ENCODE data around the gene ZBTB16. TPM values are rescaled to one million over a fixed set of nuclear protein-coding genes. Genes with fewer than 3 reads are reported as not detected.

The ZBTB16 gene
- total RNA-seq, 3 donors from 2014 or later: 236 to 358 (median 271) TPM

DNA sequence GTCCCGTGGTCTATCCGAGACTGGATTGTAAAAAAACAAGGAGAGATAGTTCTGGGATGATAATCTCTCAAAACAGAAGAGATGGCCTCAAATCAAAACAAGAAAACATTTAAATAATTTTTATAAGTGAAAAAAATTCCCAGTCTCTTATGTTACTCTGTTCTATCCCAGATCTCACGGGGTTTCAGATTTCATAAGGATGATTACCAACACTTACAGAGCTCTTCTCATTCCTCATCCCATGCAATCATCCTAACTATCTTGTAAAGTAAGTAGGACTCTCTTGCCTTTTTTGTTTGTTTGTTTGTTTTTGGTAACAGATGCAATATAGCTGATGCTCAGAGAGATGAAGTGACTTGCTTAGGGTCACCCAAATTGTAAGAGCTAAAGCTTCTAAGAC is 20.0 kb upstream of the ZBTB16 start:
- no peak overlapping the region for H3K27ac ChIP-seq
- intact Hi-C loops (cut with DNase I; ENCODE audit: low total_unique reads): no loop called here
- no peaks in the 10 kb centered on the region for H3K9me3 ChIP-seq
- H3K27me3 ChIP-seq: no peaks in the 10 kb centered on the region
- DNase-seq (ENCODE audit: low spot score in 2 of 2): no peak
- H3K36me3 ChIP-seq: no peaks in the 10 kb centered on the region
- no peak for TF ChIP-seq POLR2AphosphoS5 (IDR thresholded peaks at IDR 0.05)
- TF ChIP-seq POLR2A (IDR thresholded peaks at IDR 0.05): no peak
- TF ChIP-seq, protein P1, sequence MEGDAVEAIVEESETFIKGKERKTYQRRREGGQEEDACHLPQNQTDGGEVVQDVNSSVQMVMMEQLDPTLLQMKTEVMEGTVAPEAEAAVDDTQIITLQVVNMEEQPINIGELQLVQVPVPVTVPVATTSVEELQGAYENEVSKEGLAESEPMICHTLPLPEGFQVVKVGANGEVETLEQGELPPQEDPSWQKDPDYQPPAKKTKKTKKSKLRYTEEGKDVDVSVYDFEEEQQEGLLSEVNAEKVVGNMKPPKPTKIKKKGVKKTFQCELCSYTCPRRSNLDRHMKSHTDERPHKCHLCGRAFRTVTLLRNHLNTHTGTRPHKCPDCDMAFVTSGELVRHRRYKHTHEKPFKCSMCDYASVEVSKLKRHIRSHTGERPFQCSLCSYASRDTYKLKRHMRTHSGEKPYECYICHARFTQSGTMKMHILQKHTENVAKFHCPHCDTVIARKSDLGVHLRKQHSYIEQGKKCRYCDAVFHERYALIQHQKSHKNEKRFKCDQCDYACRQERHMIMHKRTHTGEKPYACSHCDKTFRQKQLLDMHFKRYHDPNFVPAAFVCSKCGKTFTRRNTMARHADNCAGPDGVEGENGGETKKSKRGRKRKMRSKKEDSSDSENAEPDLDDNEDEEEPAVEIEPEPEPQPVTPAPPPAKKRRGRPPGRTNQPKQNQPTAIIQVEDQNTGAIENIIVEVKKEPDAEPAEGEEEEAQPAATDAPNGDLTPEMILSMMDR (IDR thresholded peaks at IDR 0.05): no peak
- no peaks in the 10 kb centered on the region for H3K4me1 ChIP-seq
- H3K4me3 ChIP-seq: no peak overlapping the region

DNA sequence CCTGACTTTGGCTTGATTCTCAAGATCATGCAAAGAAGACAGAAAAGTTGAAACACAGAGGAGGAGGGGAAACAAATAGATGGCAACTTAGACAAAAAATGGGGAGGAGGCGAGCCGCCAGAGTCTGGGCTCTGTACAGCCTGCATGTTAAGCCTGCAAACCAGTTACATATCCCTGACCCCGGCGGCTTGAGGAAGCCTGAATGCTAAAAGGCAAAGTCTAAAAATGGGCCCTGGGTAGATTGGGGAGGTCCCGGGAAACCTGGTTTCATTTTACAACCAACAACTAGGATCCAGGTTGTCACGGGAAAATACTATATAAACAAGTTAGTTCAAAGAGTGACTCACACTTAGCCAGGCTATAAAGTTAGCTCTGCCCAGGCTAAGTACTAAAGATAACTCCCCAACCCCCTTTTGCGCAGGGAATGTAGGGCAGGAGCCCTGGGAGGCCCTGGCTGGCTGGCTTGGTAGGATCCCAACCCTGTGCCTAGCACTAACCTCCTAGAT is 18.8 kb upstream of the ZBTB16 start:
- Histone ChIP-seq H3K4me3 (no peak overlapping the region), H3K4me1 (no peaks in the 10 kb centered on the region), H3K27ac (peak overlapping the region; percentile 2), H3K9me3 (no peaks in the 10 kb centered on the region), H3K36me3 (no peaks in the 10 kb centered on the region), H3K27me3 (no peaks in the 10 kb centered on the region)
- intact Hi-C loops (cut with DNase I; ENCODE audit: low total_unique reads): no loop called here
- TF ChIP-seq POLR2AphosphoS5 (IDR thresholded peaks at IDR 0.05) (no peak), POLR2A (IDR thresholded peaks at IDR 0.05) (no peak)
- TF ChIP-seq, protein P1 (IDR thresholded peaks at IDR 0.05): no peak
- no peak for DNase-seq (ENCODE audit: low spot score in 2 of 2)

DNA sequence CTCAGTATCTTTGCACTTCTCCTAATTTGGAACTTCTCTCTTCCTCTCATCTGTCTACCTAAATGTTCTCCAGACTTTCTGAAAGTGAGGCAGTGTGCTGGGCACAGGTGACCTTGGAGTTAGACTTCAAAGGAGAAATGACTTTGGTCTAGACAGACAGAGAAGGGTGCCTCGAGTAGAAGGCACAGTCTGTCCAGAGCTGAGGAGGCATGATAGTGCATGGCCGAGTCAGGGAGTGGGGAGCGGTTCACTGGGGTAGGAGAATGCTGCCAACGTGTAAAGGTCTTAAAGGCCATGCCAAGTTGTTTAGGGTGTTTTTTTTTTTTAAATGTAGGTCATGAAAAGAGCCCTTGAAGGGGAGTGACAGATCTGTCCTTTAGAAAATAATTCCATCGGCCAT is 17.3 kb upstream of the ZBTB16 start:
- H3K27me3 ChIP-seq: no peaks in the 10 kb centered on the region
- TF ChIP-seq POLR2A (IDR thresholded peaks at IDR 0.05) (no peak), POLR2AphosphoS5 (IDR thresholded peaks at IDR 0.05) (no peak)
- TF ChIP-seq, protein P1 (IDR thresholded peaks at IDR 0.05): no peak
- no peak for DNase-seq (ENCODE audit: low spot score in 2 of 2)
- H3K4me3 ChIP-seq: no peak overlapping the region
- no peaks in the 10 kb centered on the region for H3K4me1 ChIP-seq
- intact Hi-C loops (cut with DNase I; ENCODE audit: low total_unique reads): no loop called here
- no peaks in the 10 kb centered on the region for H3K9me3 ChIP-seq
- no peaks in the 10 kb centered on the region for H3K36me3 ChIP-seq
- H3K27ac ChIP-seq: no peak overlapping the region

DNA sequence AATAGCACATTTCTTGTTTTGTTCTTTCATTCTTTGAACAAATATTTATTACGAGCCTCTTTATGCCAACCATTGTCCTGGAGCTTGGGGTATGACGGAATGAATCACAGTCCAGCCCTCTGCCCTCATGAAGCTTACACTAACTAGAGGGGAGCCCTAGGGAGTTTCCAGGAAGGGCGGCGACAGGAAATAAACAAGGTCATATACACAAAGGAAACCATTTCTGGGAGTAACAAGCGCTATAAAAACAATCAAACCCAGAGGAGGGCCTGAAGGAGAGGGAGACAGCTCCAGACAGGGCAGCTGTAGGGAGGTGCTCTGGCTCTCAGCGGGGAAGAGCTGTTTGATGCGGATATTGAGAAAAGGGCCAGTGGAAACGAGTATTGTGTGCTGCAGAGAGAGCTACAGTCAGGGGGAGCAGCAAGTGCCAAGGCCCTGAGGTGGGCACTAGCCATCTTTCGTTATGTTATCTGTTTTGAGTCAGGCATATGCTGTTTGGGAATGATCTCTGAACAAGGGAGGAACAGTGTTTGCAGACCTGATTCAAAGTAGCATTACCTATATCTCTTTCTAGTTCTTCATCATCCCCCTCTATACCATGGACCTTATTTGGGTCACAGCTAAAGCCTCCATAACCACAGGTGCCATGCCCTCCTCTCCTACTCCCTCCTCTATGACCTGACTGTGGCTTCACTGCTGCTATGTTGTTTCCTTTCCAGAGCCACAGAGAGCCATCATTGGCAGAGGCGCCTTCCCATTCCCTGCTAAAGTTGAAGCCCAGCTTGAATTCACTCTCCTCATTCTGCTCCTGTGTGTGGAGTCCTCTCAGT is 15.3 kb upstream of the ZBTB16 start:
- no peak overlapping the region for H3K4me3 ChIP-seq
- no peaks in the 10 kb centered on the region for H3K36me3 ChIP-seq
- intact Hi-C loops (cut with DNase I; ENCODE audit: low total_unique reads): no loop called here
- no peak for DNase-seq (ENCODE audit: low spot score in 2 of 2)
- no peaks in the 10 kb centered on the region for H3K9me3 ChIP-seq
- no peaks in the 10 kb centered on the region for H3K27me3 ChIP-seq
- no peak for TF ChIP-seq POLR2A (IDR thresholded peaks at IDR 0.05)
- no peak for TF ChIP-seq POLR2AphosphoS5 (IDR thresholded peaks at IDR 0.05)
- TF ChIP-seq, protein P1 (IDR thresholded peaks at IDR 0.05): no peak
- peak overlapping the region in 1 of 2 donors; percentile 25 for H3K27ac ChIP-seq
- peaks cover 0 to 6% of the 10 kb centered on the region in 2 donors for H3K4me1 ChIP-seq

DNA sequence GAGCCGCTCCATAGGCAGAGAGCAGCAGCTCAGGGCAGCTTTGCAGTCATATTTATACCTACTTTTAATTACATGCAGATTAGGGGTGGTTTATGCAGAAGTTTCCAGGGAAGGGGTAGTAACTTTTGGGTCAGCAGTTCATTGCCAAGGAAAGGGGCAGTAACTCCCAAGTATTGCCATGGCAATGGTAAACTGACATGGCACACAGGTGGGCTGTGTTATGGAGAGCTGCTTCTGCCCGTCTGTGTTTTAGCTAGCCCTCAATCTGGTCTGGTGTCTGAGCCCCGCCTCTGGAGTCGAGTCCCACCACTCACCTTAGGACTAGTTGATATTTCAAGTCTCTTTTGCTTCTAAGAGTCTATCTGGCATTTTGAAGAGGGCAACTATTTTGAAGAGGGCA is 12.2 kb upstream of the ZBTB16 start:
- Histone ChIP-seq H3K27ac (no peak overlapping the region), H3K4me3 (no peak overlapping the region), H3K9me3 (no peaks in the 10 kb centered on the region), H3K36me3 (no peaks in the 10 kb centered on the region), H3K4me1 (peaks cover 0 to 6% of the 10 kb centered on the region in 2 donors), H3K27me3 (no peaks in the 10 kb centered on the region)
- intact Hi-C loops (cut with DNase I; ENCODE audit: low total_unique reads): no loop called here
- DNase-seq (ENCODE audit: low spot score in 2 of 2): no peak
- TF ChIP-seq POLR2A (IDR thresholded peaks at IDR 0.05) (no peak), POLR2AphosphoS5 (IDR thresholded peaks at IDR 0.05) (no peak)
- TF ChIP-seq, protein P1 (IDR thresholded peaks at IDR 0.05): no peak
